ES-I3 (cell line): Measurements from ENCODE around the gene JAZF1.

ENCODE experiments used
- H3K36me3 ChIP-seq: 2 replicates; pipeline ENCODE4 v1.6.1; 2013; ENCODE audit warnings: mild to moderate bottlenecking, low read length, control low read depth, moderate library complexity; ENCODE audit not compliant: insufficient read depth
- H3K4me1 ChIP-seq: 2 replicates; pipeline ENCODE4 v1.6.1; 2013; ENCODE audit warnings: mild to moderate bottlenecking, control low read depth, low read length; ENCODE audit not compliant: insufficient read depth
- H3K9ac ChIP-seq: 2 replicates; pipeline ENCODE4 v1.6.1; 2013; ENCODE audit warnings: low read depth, mild to moderate bottlenecking, low read length, moderate library complexity
- H3K9me3 ChIP-seq: 2 replicates; pipeline ENCODE4 v1.6.1; 2013; ENCODE audit warnings: mild to moderate bottlenecking, low read length, moderate library complexity; ENCODE audit not compliant: control insufficient read depth, insufficient read depth

Gene JAZF1

DNA sequence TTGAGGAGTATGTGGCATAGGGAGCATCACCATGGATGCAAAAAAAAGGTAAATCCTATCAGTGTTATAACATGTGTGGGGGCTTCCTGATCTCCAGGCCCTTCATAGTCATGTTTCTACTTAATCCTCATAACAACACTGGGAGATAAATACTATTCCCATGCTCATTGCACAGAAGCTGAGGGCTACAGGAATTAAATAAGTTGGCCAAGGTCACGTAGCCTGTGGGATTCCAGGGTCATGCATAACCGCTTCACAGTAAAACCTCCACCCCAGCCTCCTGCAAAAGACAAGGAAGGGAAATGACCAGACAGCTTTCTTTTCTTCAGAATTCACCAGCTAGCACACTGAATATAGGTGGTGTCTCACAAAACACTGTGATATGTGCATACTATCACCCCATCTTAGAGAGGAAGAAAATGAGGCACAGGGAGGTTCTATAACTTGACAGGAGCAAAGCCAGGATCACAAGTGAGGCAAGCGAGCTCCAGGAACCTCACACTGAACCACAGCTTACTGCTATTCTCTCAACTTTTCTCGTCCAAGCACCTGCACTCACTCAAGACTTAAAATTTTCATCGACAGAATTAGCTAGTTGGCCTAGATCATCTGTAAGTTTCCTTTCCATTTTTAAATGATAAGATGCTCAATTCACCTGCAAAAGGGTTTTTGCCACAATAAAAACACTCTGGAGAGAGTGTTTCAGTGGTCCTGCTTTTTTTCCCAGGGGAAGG, 13.4 kb downstream of the JAZF1 start:
- Histone ChIP-seq H3K9me3 (no peaks in the 10 kb centered on the region), H3K4me1 (peaks cover 9% of the 10 kb centered on the region; the same call in 1 of the 2 replicates), H3K36me3 (no peaks in the 10 kb centered on the region; the same call in 1 of the 2 replicates), H3K9ac (no peak overlapping the region)

DNA sequence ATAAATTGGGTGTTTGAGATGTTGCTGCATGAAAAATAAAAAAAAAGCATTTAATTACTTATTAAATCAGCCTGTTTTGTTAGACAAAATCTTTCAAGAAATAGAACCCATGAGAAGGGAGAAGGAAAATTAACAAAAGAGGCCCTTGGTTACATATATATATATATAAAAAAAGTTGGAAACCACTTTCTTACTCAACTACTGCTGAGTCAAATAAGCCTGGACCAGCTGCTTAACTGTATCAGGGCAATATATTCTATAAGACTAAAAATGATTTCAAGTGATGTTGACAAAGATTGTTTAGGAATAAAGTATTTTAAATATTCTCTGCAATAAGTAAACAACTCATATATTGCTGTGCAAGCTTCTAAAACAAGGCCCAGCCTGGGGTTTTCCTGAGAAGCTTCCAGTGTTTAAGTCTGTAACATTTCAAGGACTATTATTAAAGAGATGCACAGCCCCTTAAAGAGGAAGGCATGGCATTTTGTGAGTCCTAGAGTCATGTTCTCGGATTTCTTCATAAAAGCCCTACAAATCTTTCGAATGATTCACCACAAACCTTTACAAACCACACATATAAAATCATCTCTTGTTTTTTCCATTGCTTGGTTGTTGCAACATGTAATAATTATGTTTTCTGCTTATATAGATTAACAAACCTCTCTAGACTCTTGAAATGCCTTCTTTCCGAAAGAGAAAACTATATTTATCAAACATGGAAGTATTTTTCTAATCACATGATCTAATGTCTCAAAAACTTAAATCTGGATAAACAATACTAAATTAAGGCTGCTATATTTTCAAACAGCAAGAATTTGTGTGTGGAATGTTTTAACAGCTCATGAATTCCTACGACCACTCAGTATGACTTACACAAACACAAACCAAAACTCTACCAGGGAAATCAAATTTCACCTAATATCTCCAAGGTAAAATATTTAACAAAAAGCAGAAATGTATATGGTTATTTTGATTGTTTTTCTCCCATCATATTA, 14.3 kb downstream of the JAZF1 start:
- H3K4me1 ChIP-seq, result peaks cover 6% of the 10 kb centered on the region; the same call in 1 of the 2 replicates
- peaks cover 3% of the 10 kb centered on the region; the same call in 1 of the 2 replicates for H3K36me3 ChIP-seq
- H3K9ac ChIP-seq, result no peak overlapping the region
- H3K9me3 ChIP-seq, result no peaks in the 10 kb centered on the region

DNA sequence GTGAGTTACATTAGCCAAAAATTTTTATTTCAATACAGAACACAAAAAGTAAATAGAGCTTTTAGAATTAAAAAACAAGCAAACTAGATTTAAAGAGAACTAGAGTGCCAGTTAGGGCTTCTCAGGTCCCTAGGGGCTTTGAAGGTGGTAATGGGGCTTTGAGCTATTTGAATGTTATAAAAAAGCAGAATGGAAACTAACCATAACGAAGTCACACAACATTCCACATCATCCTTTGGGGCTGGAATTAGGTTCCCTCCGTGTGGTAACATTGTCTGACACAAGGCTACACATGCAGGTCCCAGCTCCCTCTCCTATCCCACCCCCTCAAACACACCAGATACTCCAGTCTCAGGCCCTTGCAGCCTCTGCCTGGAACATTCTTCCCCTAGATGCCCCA, 15.3 kb downstream of the JAZF1 start:
- H3K36me3 ChIP-seq, result peaks cover 3% of the 10 kb centered on the region; the same call in 1 of the 2 replicates
- H3K9ac ChIP-seq, result no peak overlapping the region
- H3K9me3 ChIP-seq, result no peaks in the 10 kb centered on the region
- H3K4me1 ChIP-seq, result peaks cover 8% of the 10 kb centered on the region; the same call in 1 of the 2 replicates

GRCh38 chr7:28163949-28164348, 16.6 kb downstream of the JAZF1 start:
- H3K36me3 ChIP-seq, result peaks cover 3% of the 10 kb centered on the region; the same call in 1 of the 2 replicates
- H3K9me3 ChIP-seq, result no peaks in the 10 kb centered on the region
- H3K4me1 ChIP-seq, result peaks cover 3% of the 10 kb centered on the region; the same call in 1 of the 2 replicates
- no peak overlapping the region for H3K9ac ChIP-seq

DNA sequence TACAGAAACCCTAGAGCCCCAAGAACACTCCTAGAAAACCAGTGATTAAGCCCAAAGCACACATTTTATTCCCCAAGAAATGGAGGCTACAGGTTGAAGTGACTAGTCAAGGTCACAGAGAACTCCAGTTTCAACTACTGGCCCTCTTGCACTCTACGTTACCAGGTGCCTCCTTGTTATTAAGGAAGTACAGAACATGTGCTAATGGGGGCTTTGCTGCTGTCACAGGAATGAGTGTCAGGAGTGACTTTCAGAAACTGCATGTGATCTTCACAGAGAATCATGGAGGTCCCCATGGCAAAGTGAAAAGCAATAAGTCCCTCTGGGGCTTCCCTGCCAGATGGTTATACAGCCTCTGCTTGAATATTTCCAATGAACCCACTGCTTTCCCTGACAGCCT, 19.3 kb downstream of the JAZF1 start:
- H3K36me3 ChIP-seq, result peaks cover 3% of the 10 kb centered on the region; the same call in 1 of the 2 replicates
- H3K9ac ChIP-seq, result no peak overlapping the region
- peaks cover 3% of the 10 kb centered on the region; the same call in 1 of the 2 replicates for H3K4me1 ChIP-seq
- H3K9me3 ChIP-seq, result no peaks in the 10 kb centered on the region

GRCh38 chr7:28160551-28160991, 20.0 kb downstream of the JAZF1 start:
- H3K9me3 ChIP-seq, result no peaks in the 10 kb centered on the region
- H3K9ac ChIP-seq, result no peak overlapping the region
- H3K36me3 ChIP-seq, result peaks cover 3% of the 10 kb centered on the region; the same call in 1 of the 2 replicates
- peaks cover 3% of the 10 kb centered on the region; the same call in 1 of the 2 replicates for H3K4me1 ChIP-seq

- Histone ChIP-seq H3K36me3 (peaks cover 3% of the 10 kb centered on the region; the same call in 1 of the 2 replicates), H3K4me1 (peaks cover 3% of the 10 kb centered on the region; the same call in 1 of the 2 replicates), H3K9ac (no peak overlapping the region), H3K9me3 (no peaks in the 10 kb centered on the region)
Measured at GRCh38 chr7:28157831-28158416, 22.7 kb downstream of the JAZF1 start.

GRCh38 chr7:28157076-28157745, 23.4 kb downstream of the JAZF1 start:
- H3K9ac ChIP-seq, result no peak overlapping the region
- H3K4me1 ChIP-seq, result peaks cover 3% of the 10 kb centered on the region; the same call in 1 of the 2 replicates

GRCh38 chr7:28156401-28156800, 24.2 kb downstream of the JAZF1 start:
- Histone ChIP-seq H3K36me3 (no peaks in the 10 kb centered on the region), H3K9ac (no peak overlapping the region), H3K9me3 (no peaks in the 10 kb centered on the region), H3K4me1 (peaks cover 3% of the 10 kb centered on the region; the same call in 1 of the 2 replicates)

More at GRCh38 chr7:28157076-28157745, 23.4 kb downstream of the JAZF1 start:
- H3K36me3 ChIP-seq, result peaks cover 3% of the 10 kb centered on the region; the same call in 1 of the 2 replicates
- H3K9me3 ChIP-seq, result no peaks in the 10 kb centered on the region

GRCh38 chr7:28155964-28156363, 24.6 kb downstream of the JAZF1 start:
- Histone ChIP-seq H3K9ac (no peak overlapping the region), H3K9me3 (no peaks in the 10 kb centered on the region), H3K4me1 (peaks cover 3% of the 10 kb centered on the region; the same call in 1 of the 2 replicates), H3K36me3 (no peaks in the 10 kb centered on the region)

GRCh38 chr7:28155019-28155660, 25.5 kb downstream of the JAZF1 start:
- H3K9ac ChIP-seq, result no peak overlapping the region
- 0 out of 2 replicates have a peak, but pooled peaks cover 2% of the 10 kb centered on the region for H3K4me1 ChIP-seq
- no peaks in the 10 kb centered on the region for H3K9me3 ChIP-seq
- no peaks in the 10 kb centered on the region for H3K36me3 ChIP-seq

GRCh38 chr7:28152594-28152993, 28.0 kb downstream of the JAZF1 start:
- Histone ChIP-seq H3K4me1 (peaks cover 12% of the 10 kb centered on the region; the same call in 1 of the 2 replicates), H3K9ac (no peak overlapping the region)

GRCh38 chr7:28151965-28152364, 28.6 kb downstream of the JAZF1 start:
- H3K36me3 ChIP-seq, result no peaks in the 10 kb centered on the region
- no peaks in the 10 kb centered on the region for H3K9me3 ChIP-seq
- H3K4me1 ChIP-seq, result peaks cover 12% of the 10 kb centered on the region; the same call in 1 of the 2 replicates
- no peak overlapping the region for H3K9ac ChIP-seq

More at GRCh38 chr7:28152594-28152993, 28.0 kb downstream of the JAZF1 start:
- Histone ChIP-seq H3K9me3 (no peaks in the 10 kb centered on the region), H3K36me3 (no peaks in the 10 kb centered on the region)
